ENCODE results near the gene PDCD2L. TPM values are rescaled to one million over a fixed set of nuclear protein-coding genes. Genes with fewer than 3 reads are reported as not detected.

Gene PDCD2L
- total and polyA plus RNA-seq, 2 of the 8 experiments (the other 6 are each of a cell fraction or from before 2014, with no cell fraction given): 51.5 to 78.1 TPM

- TF ChIP-seq TCF12 (IDR thresholded peaks at IDR 0.05; ENCODE audit: low read depth, low read length): no peak
- TF ChIP-seq PHF8 (conservative IDR thresholded peaks at IDR 0.05; ENCODE audit: low read depth, low read length): peak; percentile 47; the same call in 1 of the 2 replicates
- no peak for TF ChIP-seq SIX5 (IDR thresholded peaks at IDR 0.05; ENCODE audit: low read depth, low read length)
- TF ChIP-seq ASH2L (IDR thresholded peaks at IDR 0.05; ENCODE audit: low read length): peak; percentile 13
- peak; percentile 73 for TF ChIP-seq KDM4A (IDR thresholded peaks at IDR 0.05; ENCODE audit: low read depth, low read length, severe bottlenecking)
- TF ChIP-seq SP2 (IDR thresholded peaks at IDR 0.05; ENCODE audit: low read length): no peak
- TF ChIP-seq USF2 (IDR thresholded peaks at IDR 0.05; ENCODE audit: low read length): no peak
These were observed 38.5 kb upstream of the PDCD2L start (continued) for GRCh38 chr19:34365463-34366401.
